Astrocyte of the cerebellum (primary cell): ENCODE data around the gene HMMR.

Experiments
- DNase-seq: peaks from one replicate; pipeline ENCODE4 v3.0.0-alpha.2; 2011; ENCODE audit warnings: low read depth
- H3K4me3 ChIP-seq: 2 replicates; pipeline ENCODE4 v1.5.1; 2011; ENCODE audit warnings: mild to moderate bottlenecking, low read depth, low read length, moderate library complexity
- in situ Hi-C: cut with HindIII; loops from 2 replicates; pipeline ENCODE4 v1.10.0; 2017; ENCODE audit warnings: low sequenced_read_pairs
- TF ChIP-seq, protein P1 (sequence below): IDR thresholded peaks from 2 replicates; pipeline ENCODE4 v1.5.1; 2012; ENCODE audit warnings: low read length, low read depth, moderate library complexity, mild to moderate bottlenecking; ENCODE audit errors: missing control alignments

The HMMR gene

DNA sequence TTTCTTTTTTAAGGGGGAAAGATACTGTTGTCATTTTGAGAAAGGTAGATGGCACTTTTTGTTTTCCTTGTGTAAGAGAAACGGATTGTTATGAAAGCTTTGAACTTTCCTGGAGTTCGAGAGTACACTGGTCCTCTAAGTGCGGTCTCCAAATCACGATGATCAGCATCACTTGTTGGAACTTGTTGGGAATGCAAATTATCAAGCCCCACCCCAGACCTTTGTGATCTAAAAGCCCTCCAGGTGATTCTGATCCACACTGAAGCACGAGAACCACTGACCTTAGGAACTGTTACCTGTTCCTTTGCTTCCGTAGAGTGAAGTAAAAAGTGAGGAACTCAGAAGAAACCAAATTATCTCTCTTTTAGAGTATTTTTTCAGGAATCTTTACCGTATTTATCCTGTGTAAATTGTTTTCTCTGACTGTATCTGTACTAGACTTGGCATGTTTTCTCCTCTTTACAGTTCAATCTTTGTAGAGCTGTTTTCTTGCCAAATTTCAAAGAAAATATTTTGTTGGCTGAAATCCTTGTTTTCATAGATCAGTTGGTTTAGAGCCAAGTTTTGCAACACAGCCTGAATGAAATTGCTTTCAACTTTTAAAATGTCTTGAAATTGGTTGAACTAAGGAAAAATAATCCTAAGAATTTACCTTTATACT lies 49.0 kb downstream of the HMMR start:
- peak overlapping the region; percentile 31 for H3K4me3 ChIP-seq
- DNase-seq, result peak; percentile 54
- TF ChIP-seq, protein P1, sequence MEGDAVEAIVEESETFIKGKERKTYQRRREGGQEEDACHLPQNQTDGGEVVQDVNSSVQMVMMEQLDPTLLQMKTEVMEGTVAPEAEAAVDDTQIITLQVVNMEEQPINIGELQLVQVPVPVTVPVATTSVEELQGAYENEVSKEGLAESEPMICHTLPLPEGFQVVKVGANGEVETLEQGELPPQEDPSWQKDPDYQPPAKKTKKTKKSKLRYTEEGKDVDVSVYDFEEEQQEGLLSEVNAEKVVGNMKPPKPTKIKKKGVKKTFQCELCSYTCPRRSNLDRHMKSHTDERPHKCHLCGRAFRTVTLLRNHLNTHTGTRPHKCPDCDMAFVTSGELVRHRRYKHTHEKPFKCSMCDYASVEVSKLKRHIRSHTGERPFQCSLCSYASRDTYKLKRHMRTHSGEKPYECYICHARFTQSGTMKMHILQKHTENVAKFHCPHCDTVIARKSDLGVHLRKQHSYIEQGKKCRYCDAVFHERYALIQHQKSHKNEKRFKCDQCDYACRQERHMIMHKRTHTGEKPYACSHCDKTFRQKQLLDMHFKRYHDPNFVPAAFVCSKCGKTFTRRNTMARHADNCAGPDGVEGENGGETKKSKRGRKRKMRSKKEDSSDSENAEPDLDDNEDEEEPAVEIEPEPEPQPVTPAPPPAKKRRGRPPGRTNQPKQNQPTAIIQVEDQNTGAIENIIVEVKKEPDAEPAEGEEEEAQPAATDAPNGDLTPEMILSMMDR, result no peak
- in situ Hi-C loops, result no loop called here

DNA sequence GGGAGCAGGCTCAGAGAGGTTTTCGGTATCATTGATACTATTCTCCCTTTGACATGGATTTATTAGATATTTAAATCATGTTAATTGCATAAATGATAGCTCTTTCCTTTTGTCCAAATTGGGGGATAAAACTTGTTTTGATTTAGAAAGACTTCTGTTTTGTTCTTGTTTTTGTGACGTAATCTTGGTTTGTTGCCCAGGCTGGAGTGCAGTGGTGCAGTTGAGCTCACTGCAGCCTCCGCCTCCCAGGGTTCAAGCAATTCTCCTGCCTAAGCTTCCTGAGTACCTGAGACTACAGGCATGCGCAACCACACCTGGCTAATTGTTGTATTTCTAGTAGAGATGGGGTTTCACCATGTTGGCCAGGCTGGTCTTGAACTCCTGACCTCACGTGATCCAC lies 52.1 kb downstream of the HMMR start:
- H3K4me3 ChIP-seq, result no peak overlapping the region
- TF ChIP-seq, protein P1, result no peak
- DNase-seq, result no peak
- in situ Hi-C loops, result no loop called here

DNA sequence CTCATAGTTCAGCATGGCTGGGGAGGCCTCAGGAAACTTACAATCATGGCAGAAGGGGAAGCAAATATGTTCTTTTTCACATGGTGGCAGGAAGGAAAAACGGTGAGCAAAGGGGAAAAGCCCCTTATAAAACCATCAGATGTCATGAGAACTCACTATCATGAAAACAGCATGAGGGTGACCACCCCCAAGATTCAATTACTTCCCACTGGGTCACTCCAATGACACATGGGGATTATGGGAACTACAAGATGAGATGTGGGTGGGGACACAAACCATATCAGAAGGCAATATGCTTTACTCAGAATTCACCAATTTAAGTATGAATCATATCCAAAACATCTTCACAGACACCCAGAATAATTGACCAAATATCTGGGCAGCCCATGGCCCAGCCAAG lies 64.7 kb downstream of the HMMR start:
- in situ Hi-C loops, result no loop called here
- no peak overlapping the region for H3K4me3 ChIP-seq
- no peak for DNase-seq
- TF ChIP-seq, protein P1, result no peak

DNA sequence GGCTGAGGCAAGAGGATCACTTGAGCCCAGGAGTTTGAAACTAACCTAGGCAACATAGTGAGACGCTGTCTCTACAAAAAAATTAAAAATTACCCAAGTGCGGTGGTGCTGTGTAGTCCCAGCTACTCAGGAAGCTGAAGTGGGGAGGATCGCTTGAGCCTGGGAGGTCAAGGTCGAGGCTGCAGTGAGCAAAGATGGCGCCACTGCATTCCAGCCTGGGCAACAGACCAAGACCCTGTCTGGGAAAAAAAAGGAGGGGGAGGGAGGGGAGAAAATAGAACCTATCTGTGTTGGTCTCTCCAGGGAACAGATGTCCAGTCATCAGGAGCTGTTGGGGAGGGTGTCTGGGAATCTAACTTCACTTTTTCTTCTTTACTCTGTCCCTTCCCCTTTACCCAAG lies 69.3 kb downstream of the HMMR start:
- in situ Hi-C loops, result no loop called here
- TF ChIP-seq, protein P1, result no peak
- H3K4me3 ChIP-seq, result no peak overlapping the region
- no peak for DNase-seq

DNA sequence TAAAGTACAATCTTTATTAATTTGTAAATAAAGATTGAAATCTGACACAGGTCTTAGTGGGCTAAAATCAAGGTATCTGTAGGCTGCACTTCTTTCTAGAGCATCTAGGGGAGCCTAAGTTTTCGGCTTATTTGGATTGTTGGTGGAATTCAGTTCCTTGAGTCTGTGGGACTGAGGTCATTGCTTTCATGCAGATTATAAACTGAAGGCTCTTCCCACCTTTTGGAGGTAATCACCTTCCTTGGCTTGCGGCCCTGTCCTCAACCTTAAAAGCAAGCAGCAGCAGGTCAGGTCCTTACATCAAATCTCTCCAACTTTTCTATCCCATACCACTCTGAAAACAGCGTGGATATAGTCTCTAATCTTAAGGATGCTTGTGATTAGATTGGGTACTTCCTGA lies 70.8 kb downstream of the HMMR start:
- no peak for DNase-seq
- in situ Hi-C loops, result no loop called here
- H3K4me3 ChIP-seq, result no peak overlapping the region
- TF ChIP-seq, protein P1, result no peak

DNA sequence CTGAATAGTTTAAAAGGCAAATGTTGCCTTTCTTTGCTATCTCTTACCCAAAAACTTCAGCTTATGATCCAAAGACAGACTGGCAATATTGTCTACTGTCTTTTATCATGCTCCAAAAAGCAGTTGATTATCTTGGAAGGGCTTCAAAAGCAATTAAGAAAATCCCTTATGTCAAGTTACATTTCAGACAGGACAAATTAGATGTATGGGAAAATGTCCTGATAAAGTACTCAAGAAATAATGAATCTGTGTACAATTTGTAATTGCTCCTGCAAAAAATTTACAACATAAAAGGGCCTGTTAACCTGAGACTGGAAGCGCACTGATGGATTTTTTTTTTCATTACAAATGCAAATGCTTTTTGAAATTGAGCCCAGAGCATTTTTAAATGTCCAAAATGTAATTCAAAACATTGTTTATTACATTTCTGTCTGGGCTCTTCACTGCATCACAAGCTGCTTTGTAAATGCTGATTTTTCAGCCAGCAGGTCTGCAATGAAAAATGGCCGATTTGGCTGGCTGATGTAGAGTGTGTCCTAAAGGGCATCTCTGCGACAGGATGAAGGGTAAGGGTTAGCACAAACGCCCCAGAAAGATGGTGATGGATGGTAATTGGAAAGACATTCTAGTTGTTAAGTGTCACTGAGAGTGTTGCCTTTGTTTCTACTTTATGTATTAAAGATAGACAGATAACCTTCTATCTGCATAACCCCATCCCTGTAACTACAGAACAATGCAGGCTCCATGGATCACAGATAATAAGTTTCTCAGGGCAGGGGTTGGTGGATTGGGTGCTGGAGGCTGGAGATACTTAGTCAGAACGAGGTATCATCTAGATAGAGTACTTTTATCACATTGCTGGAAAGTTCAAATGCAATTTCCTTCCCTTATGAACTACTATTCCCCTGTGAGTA lies 72.0 kb downstream of the HMMR start:
- H3K4me3 ChIP-seq, result no peak overlapping the region
- no peak for DNase-seq
- in situ Hi-C loops, result no loop called here
- TF ChIP-seq, protein P1, result no peak
